ENCODE data around the gene AMN. TPM values are rescaled to one million over a fixed set of nuclear protein-coding genes. Genes with fewer than 3 reads are reported as not detected.
"Not testable (repeated sequence)": the region's sequence is repeated elsewhere in the genome, so short reads cannot be mapped to it uniquely, and the experiment has no call there.

The AMN gene
- total and polyA plus RNA-seq, 4 donors, result 2.1 to 51.2 (median 8.6) TPM

GRCh38 chr14:102924632-102925588 is 2.4 kb downstream of the AMN start:
- H3K27ac ChIP-seq (ENCODE audit: low read depth in 1 of 2, low read length in 2 of 2), result no peak overlapping the region
- peaks cover 0 to 2% (median 0%) of the 10 kb centered on the region in 4 donors for H3K27me3 ChIP-seq (ENCODE audit: control insufficient read depth in 4 of 4, insufficient read depth in 4 of 4, low read length in 3 of 4)
- H3K4me3 ChIP-seq (ENCODE audit: low read depth in 1 of 3, low read length in 3 of 3), result no peak overlapping the region
- no peak for DNase-seq (ENCODE audit: low spot score)
- H3K9ac ChIP-seq (ENCODE audit: low read depth in 1 of 2, low read length in 2 of 2), result no peak overlapping the region
- H3K9me3 ChIP-seq (ENCODE audit: control insufficient read depth in 4 of 4, low read length in 3 of 4), result no peaks in the 10 kb centered on the region
- no peak for TF ChIP-seq YY1 (IDR thresholded peaks at IDR 0.05)
- WGBS, result 90% methylated on average over 25 of the region's 25 CpGs
- H3K36me3 ChIP-seq (ENCODE audit: control insufficient read depth in 4 of 4, insufficient read depth in 3 of 4, low read depth in 1 of 4, low read length in 3 of 4), result no peaks in the 10 kb centered on the region
- peaks cover 16 to 38% (median 27%) of the 10 kb centered on the region in 4 donors for H3K4me1 ChIP-seq (ENCODE audit: control insufficient read depth in 4 of 4, insufficient read depth in 4 of 4, low read length in 3 of 4)

- Histone ChIP-seq H3K9ac (ENCODE audit: low read depth in 1 of 2, low read length in 2 of 2) (no peak overlapping the region), H3K36me3 (ENCODE audit: control insufficient read depth in 4 of 4, insufficient read depth in 3 of 4, low read depth in 1 of 4, low read length in 3 of 4) (no peaks in the 10 kb centered on the region), H3K27me3 (ENCODE audit: control insufficient read depth in 4 of 4, insufficient read depth in 4 of 4, low read length in 3 of 4) (peaks cover 0 to 2% (median 0%) of the 10 kb centered on the region in 4 donors), H3K4me1 (ENCODE audit: control insufficient read depth in 4 of 4, insufficient read depth in 4 of 4, low read length in 3 of 4) (peaks cover 16 to 38% (median 27%) of the 10 kb centered on the region in 4 donors), H3K9me3 (ENCODE audit: control insufficient read depth in 4 of 4, low read length in 3 of 4) (no peaks in the 10 kb centered on the region), H3K27ac (ENCODE audit: low read depth in 1 of 2, low read length in 2 of 2) (no peak overlapping the region), H3K4me3 (ENCODE audit: low read depth in 1 of 3, low read length in 3 of 3) (no peak overlapping the region)
- WGBS, result 90% methylated on average over 11 of the region's 11 CpGs
- TF ChIP-seq SP1 (IDR thresholded peaks at IDR 0.05) (no peak), FOXA1 (IDR thresholded peaks at IDR 0.05) (no peak), GABPA (IDR thresholded peaks at IDR 0.05 in 1 of 2, conservative IDR thresholded peaks at IDR 0.05 in 1 of 2) (no peak), TAF1 (conservative IDR thresholded peaks at IDR 0.05) (no peak), REST (IDR thresholded peaks at IDR 0.05) (no peak)
- TF ChIP-seq, protein P1, sequence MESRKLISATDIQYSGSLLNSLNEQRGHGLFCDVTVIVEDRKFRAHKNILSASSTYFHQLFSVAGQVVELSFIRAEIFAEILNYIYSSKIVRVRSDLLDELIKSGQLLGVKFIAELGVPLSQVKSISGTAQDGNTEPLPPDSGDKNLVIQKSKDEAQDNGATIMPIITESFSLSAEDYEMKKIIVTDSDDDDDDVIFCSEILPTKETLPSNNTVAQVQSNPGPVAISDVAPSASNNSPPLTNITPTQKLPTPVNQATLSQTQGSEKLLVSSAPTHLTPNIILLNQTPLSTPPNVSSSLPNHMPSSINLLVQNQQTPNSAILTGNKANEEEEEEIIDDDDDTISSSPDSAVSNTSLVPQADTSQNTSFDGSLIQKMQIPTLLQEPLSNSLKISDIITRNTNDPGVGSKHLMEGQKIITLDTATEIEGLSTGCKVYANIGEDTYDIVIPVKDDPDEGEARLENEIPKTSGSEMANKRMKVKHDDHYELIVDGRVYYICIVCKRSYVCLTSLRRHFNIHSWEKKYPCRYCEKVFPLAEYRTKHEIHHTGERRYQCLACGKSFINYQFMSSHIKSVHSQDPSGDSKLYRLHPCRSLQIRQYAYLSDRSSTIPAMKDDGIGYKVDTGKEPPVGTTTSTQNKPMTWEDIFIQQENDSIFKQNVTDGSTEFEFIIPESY (IDR thresholded peaks at IDR 0.05), result no peak
- DNase-seq (ENCODE audit: low spot score), result no peak
Observed at GRCh38 chr14:102925646-102926045, 3.2 kb downstream of the AMN start.

GRCh38 chr14:102926104-102926503 is 3.6 kb downstream of the AMN start:
- no peak overlapping the region for H3K27ac ChIP-seq (ENCODE audit: low read depth in 1 of 2, low read length in 2 of 2)
- H3K9ac ChIP-seq (ENCODE audit: low read depth in 1 of 2, low read length in 2 of 2), result no peak overlapping the region
- no peaks in the 10 kb centered on the region for H3K9me3 ChIP-seq (ENCODE audit: control insufficient read depth in 4 of 4, low read length in 3 of 4)
- H3K27me3 ChIP-seq (ENCODE audit: control insufficient read depth in 4 of 4, insufficient read depth in 4 of 4, low read length in 3 of 4), result peaks cover 0 to 2% (median 0%) of the 10 kb centered on the region in 4 donors
- peaks cover 16 to 38% (median 27%) of the 10 kb centered on the region in 4 donors for H3K4me1 ChIP-seq (ENCODE audit: control insufficient read depth in 4 of 4, insufficient read depth in 4 of 4, low read length in 3 of 4)
- WGBS, result 81% methylated on average over 12 of the region's 12 CpGs
- H3K4me3 ChIP-seq (ENCODE audit: low read depth in 1 of 3, low read length in 3 of 3), result no peak overlapping the region
- no peak for DNase-seq (ENCODE audit: low spot score)
- no peaks in the 10 kb centered on the region for H3K36me3 ChIP-seq (ENCODE audit: control insufficient read depth in 4 of 4, insufficient read depth in 3 of 4, low read depth in 1 of 4, low read length in 3 of 4)
- no peak for TF ChIP-seq FOXA1 (IDR thresholded peaks at IDR 0.05)
- no peak for TF ChIP-seq RAD21 (IDR thresholded peaks at IDR 0.05)
- TF ChIP-seq EGR1 (IDR thresholded peaks at IDR 0.05; ENCODE audit: low read depth in 2 of 2), result no peak
- TF ChIP-seq SP1 (IDR thresholded peaks at IDR 0.05), result no peak
- TF ChIP-seq GABPA (IDR thresholded peaks at IDR 0.05 in 1 of 2, conservative IDR thresholded peaks at IDR 0.05 in 1 of 2), result no peak
- TF ChIP-seq, protein P2, sequence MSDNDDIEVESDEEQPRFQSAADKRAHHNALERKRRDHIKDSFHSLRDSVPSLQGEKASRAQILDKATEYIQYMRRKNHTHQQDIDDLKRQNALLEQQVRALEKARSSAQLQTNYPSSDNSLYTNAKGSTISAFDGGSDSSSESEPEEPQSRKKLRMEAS (IDR thresholded peaks at IDR 0.05), result no peak
- TF ChIP-seq YY1 (IDR thresholded peaks at IDR 0.05), result no peak
- TF ChIP-seq FOXA2 (IDR thresholded peaks at IDR 0.05), result no peak
- no peak for TF ChIP-seq TAF1 (conservative IDR thresholded peaks at IDR 0.05)
- TF ChIP-seq HNF4A (conservative IDR thresholded peaks at IDR 0.05), result no peak
- TF ChIP-seq, protein P3, sequence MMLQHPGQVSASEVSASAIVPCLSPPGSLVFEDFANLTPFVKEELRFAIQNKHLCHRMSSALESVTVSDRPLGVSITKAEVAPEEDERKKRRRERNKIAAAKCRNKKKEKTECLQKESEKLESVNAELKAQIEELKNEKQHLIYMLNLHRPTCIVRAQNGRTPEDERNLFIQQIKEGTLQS (IDR thresholded peaks at IDR 0.05), result no peak
- TF ChIP-seq RXRA (IDR thresholded peaks at IDR 0.05), result no peak

DNA sequence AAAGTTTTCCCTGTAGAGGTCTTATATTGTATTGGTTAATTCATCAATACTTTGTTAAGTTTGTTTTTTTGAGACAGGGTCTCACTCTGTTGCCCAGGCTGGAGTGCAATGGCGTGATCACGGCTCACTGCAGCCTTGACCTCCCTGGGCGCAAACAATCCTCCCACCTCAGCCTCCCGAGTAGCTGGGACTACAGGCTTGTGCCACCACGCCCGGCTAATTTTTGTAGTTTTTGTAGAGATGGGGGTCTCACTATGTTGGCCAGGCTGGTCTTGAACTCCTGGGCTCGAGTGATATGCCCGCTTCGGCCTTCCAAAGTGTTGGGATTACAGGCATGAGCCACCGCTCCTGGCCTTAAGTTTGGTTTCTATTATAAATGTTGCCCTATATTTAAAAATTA is 4.4 kb downstream of the AMN start:
- 93% methylated on average over 10 of the region's 10 CpGs for WGBS
- H3K9me3 ChIP-seq (ENCODE audit: control insufficient read depth in 4 of 4, low read length in 3 of 4), result not testable (repeated sequence)

More for the DNA sequence above, 4.4 kb downstream of the AMN start:
- H3K36me3 ChIP-seq (ENCODE audit: control insufficient read depth in 4 of 4, insufficient read depth in 3 of 4, low read depth in 1 of 4, low read length in 3 of 4); H3K27me3 ChIP-seq (ENCODE audit: control insufficient read depth in 4 of 4, insufficient read depth in 4 of 4, low read length in 3 of 4); H3K27ac ChIP-seq (ENCODE audit: low read depth in 1 of 2, low read length in 2 of 2); DNase-seq (ENCODE audit: low spot score); H3K9ac ChIP-seq (ENCODE audit: low read depth in 1 of 2, low read length in 2 of 2); H3K4me3 ChIP-seq (ENCODE audit: low read depth in 1 of 3, low read length in 3 of 3): not testable (repeated sequence)
- H3K4me1 ChIP-seq (ENCODE audit: control insufficient read depth in 4 of 4, insufficient read depth in 4 of 4, low read length in 3 of 4), result peaks cover 16 to 38% (median 27%) of the 10 kb centered on the region in 4 donors

Data from liver (tissue), 9 donors.